ENCODE measurements around the gene ELP5.

- no peak for TF ChIP-seq EZH2 (IDR thresholded peaks at IDR 0.05)
- no peak for TF ChIP-seq POLR2AphosphoS5 (IDR thresholded peaks at IDR 0.05; ENCODE audit: borderline replicate concordance, low read depth, low read length)
These were observed 29.3 kb downstream of the ELP5 start, which contains the start of gene SLC2A4 for GRCh38 chr17:7281074-7281952.

Measured in SK-N-MC (cell line).